ENCODE measurements around the gene FSHR.

Gene FSHR

GRCh38 chr2:49110571-49110970 is 43.7 kb downstream of the FSHR start:
- DNase-seq, result no peak

GRCh38 chr2:49108851-49109250 is 45.5 kb downstream of the FSHR start:
- DNase-seq, result no peak

- DNase-seq, result no peak
These were observed 45.9 kb downstream of the FSHR start for GRCh38 chr2:49108436-49108835.

- DNase-seq, result no peak
These were observed 48.8 kb downstream of the FSHR start for GRCh38 chr2:49105506-49105905.

DNA sequence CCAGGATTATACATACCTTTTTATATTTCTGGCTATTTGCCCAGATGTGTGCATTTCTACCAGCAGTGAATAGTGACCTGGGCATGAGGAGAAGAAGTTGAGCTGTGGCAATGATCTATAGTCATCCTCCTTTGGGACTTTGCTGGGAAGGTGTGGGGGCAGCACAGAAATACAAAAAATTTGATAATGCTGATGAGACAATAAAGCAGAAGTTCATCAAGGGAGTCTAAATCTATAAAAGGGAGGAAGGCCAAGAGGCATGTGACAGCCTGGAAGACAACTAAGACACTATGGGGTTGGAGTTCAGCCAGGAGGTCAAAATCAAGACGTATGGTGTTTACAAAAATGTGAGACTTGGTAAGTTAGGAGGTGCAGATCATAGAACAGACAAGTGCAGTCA is 52.2 kb downstream of the FSHR start:
- DNase-seq, result no peak

DNA sequence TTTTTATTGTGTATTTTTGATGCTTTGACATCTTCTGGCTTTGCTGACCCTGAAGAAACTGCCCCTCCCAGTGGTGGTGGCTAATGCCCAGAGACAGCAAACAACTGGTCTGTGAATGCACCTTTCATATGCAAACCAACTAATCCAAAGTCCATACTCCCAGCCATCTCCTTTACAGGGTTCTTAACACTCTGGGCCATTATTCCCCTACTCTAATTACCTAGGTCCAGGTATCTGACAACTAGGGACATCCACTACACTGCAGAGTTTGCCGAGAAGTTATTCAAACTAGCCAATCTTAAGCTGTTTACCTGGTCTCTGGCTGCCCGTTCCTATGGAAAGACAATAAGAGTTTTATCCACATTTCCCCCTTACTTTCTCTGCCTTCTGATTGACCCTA is 73.6 kb downstream of the FSHR start:
- DNase-seq, result no peak

- no peak for DNase-seq
These were observed 83.6 kb downstream of the FSHR start for GRCh38 chr2:49070716-49071115.

- DNase-seq, result no peak
These were observed 84.5 kb downstream of the FSHR start for GRCh38 chr2:49069829-49070228.

GRCh38 chr2:49068613-49069012 is 85.7 kb downstream of the FSHR start:
- no peak for DNase-seq

- DNase-seq, result no peak
These were observed 86.3 kb downstream of the FSHR start for GRCh38 chr2:49067971-49068370.

DNA sequence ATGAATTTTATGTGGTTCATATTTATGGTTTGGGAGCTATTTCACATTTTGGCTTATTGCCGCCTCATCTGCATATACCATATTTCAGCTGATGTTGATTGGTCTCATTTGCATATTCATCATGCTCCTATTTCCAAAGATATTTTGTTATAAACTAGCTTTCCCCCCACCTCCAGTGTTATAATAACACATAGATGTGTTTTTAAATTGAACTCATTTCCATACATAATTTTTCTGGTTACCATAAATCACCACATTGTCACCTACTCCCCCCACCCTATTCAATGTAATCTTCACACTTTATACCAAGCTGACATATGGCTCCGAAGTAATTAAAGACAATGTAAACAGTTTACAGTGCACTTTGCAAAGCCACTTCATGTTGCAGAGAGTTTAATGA is 101.2 kb downstream of the FSHR start:
- no peak for DNase-seq

DNA sequence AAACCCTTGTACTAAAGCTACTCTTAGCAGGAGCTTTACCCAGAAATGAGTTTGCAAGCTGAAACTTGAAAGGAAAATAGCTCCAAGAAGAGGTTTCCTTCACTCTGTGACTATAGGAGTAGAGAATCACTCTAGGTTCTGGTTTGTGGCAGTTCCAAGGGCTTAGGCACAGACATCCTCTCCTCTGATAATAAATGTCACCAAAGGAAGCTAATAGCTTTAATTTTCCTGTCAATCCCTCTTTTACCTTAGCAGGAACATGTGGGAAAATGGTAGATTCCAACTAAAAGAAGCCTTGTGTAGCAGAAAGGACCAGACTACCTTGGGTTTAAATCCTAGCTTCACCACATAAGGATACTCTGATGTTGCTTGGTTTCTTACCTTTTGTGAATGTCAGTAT is 104.0 kb downstream of the FSHR start:
- no peak for DNase-seq

DNA sequence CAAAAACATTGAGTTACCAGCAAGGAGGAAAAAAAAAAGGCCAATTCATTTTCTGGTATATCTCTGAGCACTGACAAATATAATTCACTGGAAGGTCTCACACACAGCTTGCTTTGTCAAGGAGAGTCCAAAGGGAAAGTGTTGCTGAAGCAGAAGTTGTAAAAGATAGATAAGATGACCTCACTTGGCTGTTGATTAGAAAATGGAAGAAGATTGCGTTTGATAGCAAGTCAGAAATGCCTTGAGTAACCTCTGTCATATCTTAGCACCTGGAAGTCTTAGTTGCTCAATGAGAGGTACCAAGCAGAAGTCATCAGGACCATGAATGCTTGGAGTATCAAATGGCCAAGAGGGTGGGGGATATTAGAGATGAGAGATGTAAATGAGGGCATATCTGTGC is 105.2 kb downstream of the FSHR start:
- no peak for DNase-seq

- DNase-seq, result no peak
These were observed 109.2 kb downstream of the FSHR start for GRCh38 chr2:49045083-49045482.

GRCh38 chr2:49044350-49045079 is 109.8 kb downstream of the FSHR start:
- DNase-seq, result no peak

DNA sequence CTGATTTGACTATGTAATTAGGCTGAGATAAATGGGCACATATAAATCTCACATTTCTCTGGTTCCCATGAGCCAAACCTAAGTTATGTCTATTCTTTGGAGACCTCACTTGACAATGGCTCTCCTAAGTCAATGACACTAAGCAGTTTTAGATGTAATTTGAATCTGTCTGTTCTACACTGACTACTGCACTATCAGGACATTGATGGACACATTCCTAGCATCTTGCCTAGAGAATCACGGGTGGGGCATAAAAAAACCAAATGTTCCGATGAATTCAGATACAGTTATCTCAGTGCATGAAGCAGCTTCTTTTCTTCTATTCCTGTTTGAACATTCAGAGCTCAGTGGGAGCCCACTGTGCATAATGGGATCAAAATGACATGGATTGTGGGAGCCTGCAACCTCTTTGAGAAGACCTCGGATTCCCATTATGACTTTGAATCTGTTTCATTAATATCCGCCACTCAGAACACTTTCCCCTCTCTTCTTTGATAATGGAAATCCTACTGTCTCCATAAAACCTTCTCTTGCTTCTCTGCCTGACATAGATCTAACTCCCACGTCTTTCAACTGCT is 110.8 kb downstream of the FSHR start:
- no peak for DNase-seq

DNA sequence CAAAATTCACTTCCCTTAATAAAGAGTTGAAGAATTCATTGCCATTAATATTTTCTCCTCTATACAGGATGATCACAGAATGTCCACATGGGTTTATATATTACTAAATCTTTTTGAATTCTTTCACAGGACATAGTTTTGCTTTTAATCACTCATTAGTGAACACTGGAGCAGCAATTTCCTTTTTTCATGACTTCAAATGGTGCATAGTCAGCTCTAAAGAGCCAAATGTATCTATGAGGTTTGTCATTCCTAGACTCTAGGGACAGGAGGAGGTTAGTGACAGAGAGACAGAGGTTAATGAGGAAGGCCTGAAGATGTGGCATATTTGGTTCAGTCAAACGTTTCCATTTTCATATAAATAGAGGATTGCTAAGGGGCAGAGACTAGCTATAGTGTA is 111.8 kb downstream of the FSHR start:
- no peak for DNase-seq

- DNase-seq, result no peak
These were observed 113.3 kb downstream of the FSHR start for GRCh38 chr2:49041061-49041460.

DNA sequence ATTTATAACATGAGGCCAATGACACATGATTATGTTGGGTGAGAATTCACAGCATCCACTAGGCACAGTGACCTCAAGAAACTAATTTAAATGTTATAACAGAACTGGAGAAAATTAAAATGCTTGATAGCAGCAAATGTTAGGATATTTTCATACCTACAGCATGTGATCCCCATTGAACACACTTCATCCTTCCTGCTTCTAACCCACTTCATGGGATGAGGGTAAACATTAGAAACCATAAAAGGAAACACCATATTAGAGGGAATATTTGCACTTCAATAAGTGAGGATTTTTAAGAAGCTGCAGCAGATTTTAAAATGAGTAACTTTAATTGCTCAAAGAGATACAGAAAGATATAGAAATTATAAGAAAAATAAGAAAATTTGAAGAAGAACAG is 117.1 kb downstream of the FSHR start:
- DNase-seq, result no peak

GRCh38 chr2:49035481-49035880 is 118.8 kb downstream of the FSHR start:
- DNase-seq, result no peak

GRCh38 chr2:49033394-49034185 is 120.7 kb downstream of the FSHR start:
- DNase-seq, result no peak

- DNase-seq, result no peak
These were observed 121.4 kb downstream of the FSHR start for GRCh38 chr2:49032936-49033335.

- DNase-seq, result no peak
These were observed 122.2 kb downstream of the FSHR start for GRCh38 chr2:49032126-49032525.

DNA sequence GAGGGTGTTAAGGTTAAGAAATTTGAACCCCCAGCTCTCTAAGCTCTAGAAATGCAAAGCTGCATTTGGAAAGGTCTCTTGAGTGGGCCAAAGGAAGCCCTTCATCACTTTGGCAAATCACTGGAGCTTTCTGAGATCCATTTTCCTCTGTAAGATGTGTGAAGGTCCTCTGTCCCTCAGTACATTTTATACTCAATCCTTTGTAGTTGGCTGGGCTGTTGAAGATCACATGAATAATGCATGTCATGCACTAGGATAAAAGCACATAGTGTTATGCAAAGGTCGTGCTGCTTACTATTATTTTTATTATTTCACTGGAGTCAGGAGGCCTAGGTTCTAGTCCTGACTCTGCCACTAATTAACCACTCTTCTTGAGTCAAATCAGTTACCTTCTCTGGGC is 124.9 kb downstream of the FSHR start:
- DNase-seq, result no peak
